Midbrain (tissue), 1 donor: ENCODE data around the gene COL25A1.

Experiments
- DNase-seq: peaks from one replicate; lab custom pipeline; 2025; lab: John Stamatoyannopoulos, UW

COL25A1 gene

GRCh38 chr4:109302361-109303139, at the start of gene COL25A1:
Gene COL25A1 (minus strand): TSS chr4:109302658.
- no peak for DNase-seq

- DNase-seq, result no peak
These were observed 47.7 kb upstream of the COL25A1 start for GRCh38 chr4:109350121-109350520.

- no peak for DNase-seq
These were observed 32.0 kb upstream of the COL25A1 start for GRCh38 chr4:109334129-109335105.

GRCh38 chr4:109332926-109333464, 30.5 kb upstream of the COL25A1 start:
- no peak for DNase-seq

GRCh38 chr4:109327641-109328040, 25.2 kb upstream of the COL25A1 start:
- DNase-seq, result no peak

- no peak for DNase-seq
These were observed 23.2 kb upstream of the COL25A1 start for GRCh38 chr4:109325698-109326097.

GRCh38 chr4:109323348-109323747, 20.9 kb upstream of the COL25A1 start:
- no peak for DNase-seq

- DNase-seq, result no peak
These were observed 18.8 kb upstream of the COL25A1 start for GRCh38 chr4:109321232-109321631.

- DNase-seq, result no peak
These were observed 17.2 kb upstream of the COL25A1 start for GRCh38 chr4:109319684-109320083.

- no peak for DNase-seq
These were observed 16.7 kb upstream of the COL25A1 start for GRCh38 chr4:109319156-109319555.

- no peak for DNase-seq
These were observed 13.4 kb upstream of the COL25A1 start for GRCh38 chr4:109315818-109316217.

- no peak for DNase-seq
These were observed 12.9 kb upstream of the COL25A1 start for GRCh38 chr4:109315341-109315740.

GRCh38 chr4:109313168-109314133, 11.0 kb upstream of the COL25A1 start:
- DNase-seq, result no peak

- no peak for DNase-seq
These were observed 660 bp upstream of the COL25A1 start for GRCh38 chr4:109303140-109303496.

- DNase-seq, result no peak
These were observed 652 bp downstream of the COL25A1 start for GRCh38 chr4:109301651-109302360.

- DNase-seq, result no peak
These were observed 4.0 kb downstream of the COL25A1 start for GRCh38 chr4:109298279-109299010.

GRCh38 chr4:109296527-109296926, 5.9 kb downstream of the COL25A1 start:
- no peak for DNase-seq

- DNase-seq, result no peak
These were observed 7.4 kb downstream of the COL25A1 start for GRCh38 chr4:109295081-109295480.

- DNase-seq, result no peak
These were observed 7.9 kb downstream of the COL25A1 start for GRCh38 chr4:109294468-109295020.

GRCh38 chr4:109294006-109294405, 8.5 kb downstream of the COL25A1 start:
- no peak for DNase-seq
